GM12878 (cell line): ENCODE data around the gene ENTREP3. TPM values are rescaled to one million over a fixed set of nuclear protein-coding genes. Genes with fewer than 3 reads are reported as not detected.

Experiments
- ATAC-seq: fragments of 200-7000 bp; cut with Tn5 transposase; 3 replicates; pipeline ENCODE4 v1.9.1; 2020; ENCODE audit warnings: mild to moderate bottlenecking, moderate library complexity
- BruUV-seq: library from RNA; stranded (reverse); fragments of 400-500 nt; replicated peaks from 2 replicates; lab custom pipeline; 2021; lab: Mats Ljungman, UMichigan
- CTCF ChIA-PET: fragments of 300-600 bp; sonication (Branson Sonifier 250); formaldehyde crosslinking; extraction: SDS; loops from one replicate; lab custom pipeline; 2021; ENCODE audit warnings: inconsistent platforms; lab: Yijun Ruan, JAX
- POLR2A ChIA-PET: fragments of 350-600 bp; formaldehyde crosslinking; extraction: SDS; loops from one replicate; lab custom pipeline; 2021; ENCODE audit warnings: inconsistent platforms; lab: Charles Lee
- RAD21 ChIA-PET: fragments of 300-600 bp; sonication (Branson Sonifier 250); formaldehyde crosslinking; loops from one replicate; lab custom pipeline; 2023; ENCODE audit warnings: antibody characterized with exemption; ENCODE audit not compliant: unreplicated experiment; lab: Charles Lee
- SMC1A ChIA-PET: fragments of 300-600 bp; sonication (Branson Sonifier 250); formaldehyde crosslinking; loops from one replicate; lab custom pipeline; 2023; ENCODE audit not compliant: unreplicated experiment, uncharacterized antibody; lab: Charles Lee
- DNase-seq: peaks from one replicate; pipeline ENCODE4 v3.0.0-alpha.2; 2011; ENCODE audit warnings: low read depth, low spot score
- FAIRE-seq: peaks from 3 replicates; lab custom pipeline; 2011; peaks lifted over from hg19 to GRCh38; lab: Jason Lieb, UNC
- H2AFZ ChIP-seq: 2 replicates; pipeline ENCODE4 v1.6.0; 2011; ENCODE audit warnings: low read depth, low read length, control low read depth; ENCODE audit not compliant: control insufficient read depth
- H3K27ac ChIP-seq: 2 replicates; pipeline ENCODE4 v1.5.1; 2011; ENCODE audit warnings: control low read depth; ENCODE audit not compliant: control insufficient read depth, insufficient read depth
- H3K27me3 ChIP-seq, 2 experiments: replicated peaks in 1 of 2; 2 replicates each; pipeline versions ENCODE4 v1.6.0 to v1.6.1; 2011; ENCODE audit warnings: low read length in 1 of 2; ENCODE audit not compliant: control insufficient read depth in 2 of 2, insufficient read depth in 2 of 2
- H3K36me3 ChIP-seq, 2 experiments: 2 replicates each; pipeline ENCODE4 v1.5.1; 2011; ENCODE audit warnings: low read length in 1 of 2; ENCODE audit not compliant: control insufficient read depth in 2 of 2, insufficient read depth in 2 of 2
- H3K4me1 ChIP-seq: 2 replicates; pipeline ENCODE4 v1.6.1; 2011; ENCODE audit warnings: mild to moderate bottlenecking, low read length, moderate library complexity, mixed read lengths; ENCODE audit not compliant: control insufficient read depth, insufficient read depth
- H3K4me2 ChIP-seq: 2 replicates; pipeline ENCODE4 v1.6.0; 2011; ENCODE audit warnings: control low read depth; ENCODE audit not compliant: control insufficient read depth, insufficient read depth
- H3K4me3 ChIP-seq: fragments of 200-600 bp; sonication (generic); 2 replicates; pipeline ENCODE4 v1.5.1; 2016
- H3K79me2 ChIP-seq: 2 replicates; pipeline ENCODE4 v1.6.0; 2011; ENCODE audit warnings: low read length; ENCODE audit not compliant: control insufficient read depth, insufficient read depth
- H3K9ac ChIP-seq: 2 replicates; pipeline ENCODE4 v1.8.0; 2011; ENCODE audit warnings: low read length, control low read depth, mixed read lengths; ENCODE audit not compliant: control insufficient read depth, insufficient read depth
- H3K9me3 ChIP-seq: replicated peaks from 3 replicates; pipeline ENCODE4 v1.5.1; 2011; ENCODE audit warnings: mild to moderate bottlenecking, low read length; ENCODE audit not compliant: control insufficient read depth, insufficient read depth
- H4K20me1 ChIP-seq: 2 replicates; pipeline ENCODE4 v1.6.0; 2011; ENCODE audit not compliant: control insufficient read depth, insufficient read depth
- HDAC6 ChIP-seq: fragments of 200-600 bp; sonication (generic); IDR thresholded peaks from one replicate; pipeline ENCODE4 v1.8.0; 2017; ENCODE audit warnings: antibody characterized with exemption; ENCODE audit not compliant: unreplicated experiment
- JUND ChIP-seq: IDR thresholded peaks from 2 replicates; pipeline ENCODE4 v1.6.1; 2012; ENCODE audit warnings: low read depth, mild to moderate bottlenecking, low read length, improper control_type of control experiment, moderate library complexity
- MYC ChIP-seq: IDR thresholded peaks from 2 replicates; pipeline ENCODE4 v1.6.1; 2011; ENCODE audit warnings: mild to moderate bottlenecking, low read length, moderate library complexity, inconsistent platforms; ENCODE audit not compliant: insufficient read depth, insufficient replicate concordance, insufficient read length, severe bottlenecking
- POLR2AphosphoS2 ChIP-seq: IDR thresholded peaks from 2 replicates; pipeline ENCODE4 v1.6.1; 2011; ENCODE audit warnings: low read depth, mild to moderate bottlenecking, low read length, improper control_type of control experiment, moderate library complexity
- SPI1 ChIP-seq: IDR thresholded peaks from 2 replicates; pipeline ENCODE4 v1.6.1; 2011; ENCODE audit warnings: low read depth, mild to moderate bottlenecking, low read length, moderate library complexity, borderline replicate concordance; ENCODE audit not compliant: insufficient read depth
- TCF7 ChIP-seq: IDR thresholded peaks from 2 replicates; pipeline ENCODE4 v1.6.1; 2014; ENCODE audit warnings: antibody characterized with exemption, borderline replicate concordance
- YY1 ChIP-seq: IDR thresholded peaks from 2 replicates; pipeline ENCODE4 v1.6.1; 2011; ENCODE audit warnings: low read depth, mild to moderate bottlenecking, low read length
- WGBS: methylation state at CpG from one replicate; pipeline ENCODE4 v1.1.6; 2016; ENCODE audit warnings: low lambda C conversion rate; ENCODE audit not compliant: insufficient replicate concordance, insufficient coverage; ENCODE audit errors: missing lambda C conversion rate; 5-methylcytosine and 5-hydroxymethylcytosine counted together
- in situ Hi-C: fragments of 300-500 bp; cut with MboI; formaldehyde crosslinking; loops from 9 replicates; pipeline ENCODE4 v1.14.3; 2018; ENCODE audit warnings: mixed read lengths
- intact Hi-C: fragments of 100-400 bp; cut with micrococcal nuclease; formaldehyde crosslinking; loops from one replicate; pipeline ENCODE4 v1.14.2; 2022; ENCODE audit not compliant: unreplicated experiment
- polyA plus RNA-seq, 11 experiments: library from polyadenylated mRNA; depleted of rRNA in 4 of 11; unstranded in 6 of 11; stranded (reverse) in 5 of 11; fragments of >200 nt; fragmentation: Nextera tagmentation in 4 of 11; fragmentation: Illumina TruSeq in 1 of 11; extraction: Ambion mirVana in 4 of 11; extraction: Trizol in 1 of 11; gene quantifications; 1 replicate in 1 of 11; 2 replicates in 10 of 11; pipeline versions ENCODE4 v1.2.1 to v1.2.3, GENCODE V29; 2011 to 2016; ENCODE audit warnings: inconsistent platforms in 2 of 11, missing spikeins in 2 of 11, low read depth in 1 of 11
- total RNA-seq, 4 experiments: library from RNA; depleted of rRNA in 3 of 4; stranded (reverse); fragments of >200 nt in 3 of 4; fragmentation: Illumina TruSeq in 1 of 4; extraction: Trizol in 1 of 4; gene quantifications; 2 replicates each; pipeline versions ENCODE4 v1.2.1 to v1.2.3, GENCODE V29; 2013 to 2021
- TF ChIP-seq, protein P1 (sequence below): fragments of 450-650 bp; IDR thresholded peaks from 2 replicates; pipeline ENCODE4 v1.6.1; 2016; ENCODE audit warnings: mild to moderate bottlenecking

The ENTREP3 gene
- total and polyA plus RNA-seq, 10 of the 15 experiments (the other 5 are each of a cell fraction or from before 2014, with no cell fraction given), result 1.7 to 31.8 (median 3.9) TPM

DNA sequence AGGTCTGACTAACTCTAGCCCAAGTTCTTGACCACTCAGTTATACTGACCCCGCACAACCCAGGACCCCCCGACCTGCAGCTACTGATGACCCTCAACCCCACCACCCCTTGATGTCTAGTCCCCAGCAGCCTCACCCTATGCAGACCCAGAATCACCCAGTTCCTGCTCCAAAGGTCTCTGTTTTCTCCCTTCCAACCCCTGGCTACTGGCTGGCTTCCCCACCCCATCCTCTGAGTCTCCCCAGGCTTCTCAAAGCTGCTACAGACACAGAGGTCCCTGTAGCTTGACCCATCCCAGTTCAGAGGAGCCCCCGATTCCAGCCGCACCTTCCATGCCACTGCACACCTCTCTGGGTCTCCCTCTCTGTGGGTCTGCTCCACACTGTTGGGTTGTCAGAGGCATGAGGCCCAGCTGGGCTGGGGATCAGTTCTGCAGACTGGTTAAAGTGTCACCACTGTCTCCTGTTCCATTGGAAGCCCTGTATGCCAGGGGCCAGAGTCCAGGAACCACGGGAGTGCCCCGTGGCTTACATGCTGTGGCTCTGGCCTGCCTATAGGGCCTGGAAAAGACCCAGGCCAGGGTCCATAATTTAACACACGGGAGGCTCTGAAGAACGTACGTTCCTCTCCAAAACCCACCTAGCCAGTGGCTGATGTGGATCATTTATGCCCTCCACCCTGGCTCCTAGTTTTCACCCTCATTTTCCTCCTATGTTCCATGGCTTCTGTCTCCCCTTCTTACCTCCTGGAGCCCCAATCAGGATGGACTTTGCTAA is 45.5 kb upstream of the ENTREP3 start (continued):
- TF ChIP-seq, protein P1, sequence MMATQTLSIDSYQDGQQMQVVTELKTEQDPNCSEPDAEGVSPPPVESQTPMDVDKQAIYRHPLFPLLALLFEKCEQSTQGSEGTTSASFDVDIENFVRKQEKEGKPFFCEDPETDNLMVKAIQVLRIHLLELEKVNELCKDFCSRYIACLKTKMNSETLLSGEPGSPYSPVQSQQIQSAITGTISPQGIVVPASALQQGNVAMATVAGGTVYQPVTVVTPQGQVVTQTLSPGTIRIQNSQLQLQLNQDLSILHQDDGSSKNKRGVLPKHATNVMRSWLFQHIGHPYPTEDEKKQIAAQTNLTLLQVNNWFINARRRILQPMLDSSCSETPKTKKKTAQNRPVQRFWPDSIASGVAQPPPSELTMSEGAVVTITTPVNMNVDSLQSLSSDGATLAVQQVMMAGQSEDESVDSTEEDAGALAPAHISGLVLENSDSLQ, result no peak
- TF ChIP-seq YY1, result no peak
- no peak for TF ChIP-seq SPI1
- TF ChIP-seq MYC, result no peak
- no peak for TF ChIP-seq TCF7
- no peak for TF ChIP-seq JUND

GRCh38 chr1:155300024-155300423 is 44.7 kb upstream of the ENTREP3 start:
- ChIA-PET CTCF (interaction anchor here (1.2 to 2.3 kb wide), 2 partner anchors 47 to 49 kb away, joined by 3 to 9 read pairs; no protein-coding TSS in a partner anchor), RAD21 (no interaction called here), SMC1A (no interaction called here), POLR2A (interaction anchor here (0.6 to 1.5 kb wide), 3 partner anchors 10 to 61 kb away, joined by 3 to 5 read pairs (median 4); no protein-coding TSS in a partner anchor)
- Histone ChIP-seq H2AFZ (no peak overlapping the region), H3K9me3 (no peaks in the 10 kb centered on the region), H3K4me2 (no peak overlapping the region), H3K27me3 (no peaks in the 10 kb centered on the region; a peak in 1 of 4 replicates), H3K79me2 (no peaks in the 10 kb centered on the region), H3K27ac (no peak overlapping the region), H3K9ac (no peak overlapping the region), H4K20me1 (no peaks in the 10 kb centered on the region), H3K36me3 (no peaks in the 10 kb centered on the region), H3K4me1 (peaks cover 3% of the 10 kb centered on the region; the same call in 1 of the 2 replicates), H3K4me3 (no peak overlapping the region)
- 81% methylated on average over 8 of the region's 8 CpGs for WGBS
- FAIRE-seq (no peak), ATAC-seq (no peak), DNase-seq (no peak)
- in situ Hi-C loops (no loop called here), intact Hi-C loops (no loop called here)
- no TSS peak for BruUV-seq
- no peak for TF ChIP-seq HDAC6
- TF ChIP-seq POLR2AphosphoS2, result no peak
